IMR-90 (cell line): ENCODE measurements around the gene LSMEM2. TPM values are rescaled to one million over a fixed set of nuclear protein-coding genes. Genes with fewer than 3 reads are reported as not detected.

ENCODE experiments used
- ATAC-seq: fragments of 200-7000 bp; cut with Tn5 transposase; 2 replicates; pipeline ENCODE4 v1.9.1; 2020; ENCODE audit warnings: low read depth, mild to moderate bottlenecking, moderate library complexity
- BruUV-seq: library from RNA; stranded (reverse); fragments of 400-500 nt; replicated peaks from 2 replicates; lab custom pipeline; 2021; lab: Mats Ljungman, UMichigan
- CTCF ChIA-PET: fragments of 300-600 bp; formaldehyde crosslinking; extraction: SDS; loops from one replicate; lab custom pipeline; 2021; ENCODE audit warnings: antibody characterized with exemption; lab: Yijun Ruan, JAX
- POLR2A ChIA-PET: fragments of 300-600 bp; sonication (Branson Sonifier 250); formaldehyde crosslinking; loops from one replicate; lab custom pipeline; 2022; ENCODE audit warnings: antibody characterized with exemption; ENCODE audit not compliant: unreplicated experiment; lab: Charles Lee
- DNase-seq: peaks from one replicate; pipeline ENCODE4 v3.0.0; 2013
- H2AFZ ChIP-seq: replicated peaks from 2 replicates; pipeline ENCODE3; 2013; ENCODE audit warnings: low read length, mild to moderate bottlenecking; ENCODE audit not compliant: poor library complexity
- H2AK5ac ChIP-seq: 2 replicates; pipeline ENCODE4 v1.6.1; 2013; ENCODE audit warnings: low read depth, low read length, inconsistent platforms
- H2AK9ac ChIP-seq: replicated peaks from 2 replicates; pipeline ENCODE3; 2013; ENCODE audit warnings: mild to moderate bottlenecking, low read depth, low read length, moderate library complexity; ENCODE audit not compliant: poor library complexity
- H2BK120ac ChIP-seq: 2 replicates; pipeline ENCODE4 v1.6.1; 2013; ENCODE audit warnings: low read depth, low read length, inconsistent platforms
- H2BK15ac ChIP-seq: 3 replicates; pipeline ENCODE4 v1.6.1; 2013; ENCODE audit warnings: low read depth, low read length, inconsistent platforms
- H2BK20ac ChIP-seq: 2 replicates; pipeline ENCODE4 v1.6.1; 2013; ENCODE audit warnings: low read depth, mild to moderate bottlenecking, inconsistent platforms, low read length, moderate library complexity
- H2BK5ac ChIP-seq: 2 replicates; pipeline ENCODE4 v1.6.1; 2013; ENCODE audit warnings: mild to moderate bottlenecking, low read depth, low read length, inconsistent platforms; ENCODE audit not compliant: poor library complexity, severe bottlenecking
- H3K14ac ChIP-seq: replicated peaks from 2 replicates; pipeline ENCODE4 v1.6.1; 2013; ENCODE audit warnings: low read depth, low read length, inconsistent platforms
- H3K18ac ChIP-seq: 2 replicates; pipeline ENCODE4 v1.6.1; 2013; ENCODE audit warnings: low read depth, low read length, control low read depth
- H3K23ac ChIP-seq: 2 replicates; pipeline ENCODE4 v1.6.1; 2013; ENCODE audit warnings: low read depth, low read length, inconsistent platforms
- H3K27ac ChIP-seq: 2 replicates; pipeline ENCODE4 v1.5.1; 2013; ENCODE audit warnings: mild to moderate bottlenecking, control low read depth, low read length; ENCODE audit not compliant: insufficient read depth
- H3K27me3 ChIP-seq: 2 replicates; pipeline ENCODE4 v1.6.1; 2013; ENCODE audit warnings: low read length; ENCODE audit not compliant: control insufficient read depth, insufficient read depth
- H3K36me3 ChIP-seq: 2 replicates; pipeline ENCODE4 v1.6.1; 2013; ENCODE audit warnings: low read length, mixed read lengths; ENCODE audit not compliant: control insufficient read depth, insufficient read depth
- H3K4ac ChIP-seq: 2 replicates; pipeline ENCODE4 v1.6.1; 2013; ENCODE audit warnings: low read depth, low read length, inconsistent platforms
- H3K4me1 ChIP-seq: 2 replicates; pipeline ENCODE4 v1.6.1; 2013; ENCODE audit warnings: low read length, mixed read lengths; ENCODE audit not compliant: control insufficient read depth, insufficient read depth
- H3K4me2 ChIP-seq: 2 replicates; pipeline ENCODE4 v1.6.1; 2013; ENCODE audit warnings: low read depth, mild to moderate bottlenecking, control low read depth, low read length, moderate library complexity
- H3K4me3 ChIP-seq: 2 replicates; pipeline ENCODE4 v1.5.1; 2013; ENCODE audit warnings: low read depth, mild to moderate bottlenecking, control low read depth, low read length, moderate library complexity; ENCODE audit not compliant: insufficient read depth
- H3K56ac ChIP-seq: 2 replicates; pipeline ENCODE4 v1.6.1; 2013; ENCODE audit warnings: low read length, inconsistent platforms; ENCODE audit not compliant: insufficient read depth; ENCODE audit errors: extremely low read depth
- H3K79me1 ChIP-seq, 2 experiments: 2 replicates each; pipeline ENCODE4 v1.6.1; 2013; ENCODE audit warnings: low read length in 2 of 2, inconsistent platforms in 1 of 2, low read depth in 1 of 2
- H3K9ac ChIP-seq: 2 replicates; pipeline ENCODE4 v1.6.1; 2013; ENCODE audit warnings: low read depth, low read length, control low read depth
- H3K9me1 ChIP-seq: 2 replicates; pipeline ENCODE4 v1.6.1; 2013; ENCODE audit warnings: low read length, inconsistent platforms; ENCODE audit not compliant: insufficient read depth
- H3K9me3 ChIP-seq: 2 replicates; pipeline ENCODE4 v1.6.1; 2013; ENCODE audit warnings: low read length; ENCODE audit not compliant: control insufficient read depth, insufficient read depth
- H4K20me1 ChIP-seq: 2 replicates; pipeline ENCODE4 v1.6.1; 2013; ENCODE audit warnings: low read length, inconsistent platforms; ENCODE audit not compliant: insufficient read depth
- H4K5ac ChIP-seq: 2 replicates; pipeline ENCODE4 v1.6.1; 2013; ENCODE audit warnings: mild to moderate bottlenecking, low read depth, low read length, control low read depth
- H4K8ac ChIP-seq, 2 experiments: 2 replicates each; pipeline ENCODE4 v1.6.1; 2013; ENCODE audit warnings: low read depth in 2 of 2, low read length in 2 of 2, control low read depth in 1 of 2, inconsistent platforms in 1 of 2
- H4K91ac ChIP-seq: 2 replicates; pipeline ENCODE4 v1.6.1; 2013; ENCODE audit warnings: low read depth, low read length, inconsistent platforms; ENCODE audit not compliant: insufficient read depth
- BHLHE40 ChIP-seq: fragments of 150-350 bp; IDR thresholded peaks from 2 replicates; pipeline ENCODE4 v1.6.1; 2016; ENCODE audit warnings: mild to moderate bottlenecking, low read depth, low read length
- CEBPB ChIP-seq: IDR thresholded peaks from 2 replicates; pipeline ENCODE4 v1.6.1; 2012; ENCODE audit warnings: low read depth, low read length, improper control_type of control experiment
- CHD1 ChIP-seq: IDR thresholded peaks from 2 replicates; pipeline ENCODE4 v1.6.1; 2012; ENCODE audit warnings: low read depth, low read length, improper control_type of control experiment
- FOS ChIP-seq: fragments of 150-350 bp; IDR thresholded peaks from 2 replicates; pipeline ENCODE4 v1.6.1; 2016; ENCODE audit warnings: low read depth, low read length
- MAZ ChIP-seq: IDR thresholded peaks from 2 replicates; pipeline ENCODE4 v1.6.1; 2012; ENCODE audit warnings: low read depth, mild to moderate bottlenecking, low read length, improper control_type of control experiment, moderate library complexity, borderline replicate concordance
- MXI1 ChIP-seq: IDR thresholded peaks from 2 replicates; pipeline ENCODE4 v1.6.1; 2012; ENCODE audit warnings: low read depth, mild to moderate bottlenecking, low read length, moderate library complexity, borderline replicate concordance
- NFE2L2 ChIP-seq: fragments of 150-350 bp; IDR thresholded peaks from 2 replicates; pipeline ENCODE4 v1.6.1; 2016; ENCODE audit warnings: low read depth, mild to moderate bottlenecking, low read length
- POLR2A ChIP-seq: IDR thresholded peaks from 2 replicates; pipeline ENCODE4 v1.6.1; 2012; ENCODE audit warnings: mild to moderate bottlenecking, low read depth, low read length
- RAD21 ChIP-seq: IDR thresholded peaks from 2 replicates; pipeline ENCODE4 v1.6.1; 2012; ENCODE audit warnings: low read length, improper control_type of control experiment
- RFX5 ChIP-seq: IDR thresholded peaks from 2 replicates; pipeline ENCODE4 v1.8.0; 2012; ENCODE audit warnings: low read depth, mild to moderate bottlenecking, low read length, moderate library complexity
- SMC3 ChIP-seq: fragments of 150-350 bp; IDR thresholded peaks from 2 replicates; pipeline ENCODE4 v1.6.1; 2016; ENCODE audit warnings: low read depth, mild to moderate bottlenecking, antibody characterized with exemption, low read length, moderate library complexity
- WGBS, 2 experiments: methylation state at CpG; one replicate each; pipeline versions ENCODE4 v1.1.5 to v1.1.7; 2013; ENCODE audit warnings: missing lambda C conversion rate in 2 of 2; ENCODE audit not compliant: insufficient read length in 1 of 2; ENCODE audit errors: extremely low coverage in 2 of 2; 5-methylcytosine and 5-hydroxymethylcytosine counted together
- dilution Hi-C: fragments of 300-500 bp; cut with HindIII; formaldehyde crosslinking; loops from one replicate; pipeline ENCODE4 v1.14.3; 2018; ENCODE audit warnings: low sequenced_read_pairs; ENCODE audit not compliant: unreplicated experiment
- in situ Hi-C: fragments of 300-500 bp; cut with MboI; formaldehyde crosslinking; loops from 3 replicates; pipeline ENCODE4 v1.14.3; 2019; ENCODE audit warnings: low sequenced_read_pairs, inconsistent platforms, mixed read lengths
- intact Hi-C: fragments of 100-400 bp; cut with micrococcal nuclease; formaldehyde crosslinking; loops from 2 replicates; pipeline ENCODE4 v1.10.0; 2022
- polyA plus RNA-seq, 3 experiments: library from polyadenylated mRNA; depleted of rRNA; stranded (reverse); fragments of >200 nt; gene quantifications; 2 replicates each; pipeline ENCODE4 v1.2.3, GENCODE V29; 2012; ENCODE audit warnings: low replicate concordance in 1 of 3
- total RNA-seq: library from RNA; depleted of rRNA; stranded (reverse); fragments of >200 nt; gene quantifications from 2 replicates; pipeline ENCODE4 v1.2.3, GENCODE V29; 2012
- TF ChIP-seq, protein P1 (sequence below): fragments of 150-350 bp; IDR thresholded peaks from 2 replicates; pipeline ENCODE4 v1.6.1; 2016; ENCODE audit warnings: low read depth, mild to moderate bottlenecking, low read length, moderate library complexity, borderline replicate concordance
- TF ChIP-seq, protein P2 (sequence below): fragments of 150-350 bp; IDR thresholded peaks from 2 replicates; pipeline ENCODE4 v1.6.1; 2017; ENCODE audit warnings: mild to moderate bottlenecking, antibody characterized with exemption, low read length, low read depth
- TF ChIP-seq, protein P3 (sequence below): conservative IDR thresholded peaks from 2 replicates; pipeline ENCODE4 v1.5.1; 2012; ENCODE audit warnings: mild to moderate bottlenecking, low read depth, low read length, improper control_type of control experiment

LSMEM2 gene
- total and polyA plus RNA-seq, 2 of the 4 experiments (the other 2 are of a cell fraction): under 0.01 TPM; not detected in 1

DNA sequence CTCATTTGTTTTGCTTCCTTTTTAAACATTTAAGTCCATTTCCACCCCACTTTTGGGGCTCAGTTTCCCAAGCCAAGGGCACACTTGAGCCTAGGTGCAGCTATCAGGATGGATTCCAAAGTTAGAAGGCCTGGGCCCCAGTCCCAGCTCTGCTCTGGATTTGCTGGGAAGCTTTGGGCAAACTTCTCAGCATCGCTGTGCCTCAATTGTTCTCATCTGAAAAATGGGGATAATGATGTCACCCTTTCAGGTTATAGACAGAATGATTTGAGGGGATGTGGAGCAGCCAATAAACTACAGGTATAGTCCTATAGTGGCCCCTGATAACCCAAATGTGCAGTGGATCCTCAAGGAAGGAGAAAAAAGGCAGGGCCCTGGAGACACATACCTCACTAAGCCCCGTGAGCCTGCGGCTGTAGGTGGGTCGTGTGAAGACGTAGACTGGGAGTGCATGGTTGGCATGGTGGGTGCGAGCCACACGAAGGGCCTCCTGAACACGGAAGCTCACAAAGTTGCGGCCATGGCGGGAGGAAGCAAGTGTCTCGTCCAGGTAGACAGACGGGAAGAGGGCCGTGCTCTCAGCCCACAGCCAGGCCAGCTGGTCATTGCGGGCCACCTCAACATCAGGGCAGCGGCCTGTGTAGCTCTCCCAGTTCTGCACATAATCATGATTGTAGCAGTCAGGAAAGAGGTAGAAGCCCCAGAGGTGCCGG is 40.5 kb downstream of the LSMEM2 start:
- no peak overlapping the region for H3K4me3 ChIP-seq
- peaks cover 38% of the 10 kb centered on the region for H3K36me3 ChIP-seq
- no peak overlapping the region for H3K4me2 ChIP-seq
- H3K9ac ChIP-seq: no peak overlapping the region
- peak overlapping the region; percentile 6 for H2AK9ac ChIP-seq
- H3K27me3 ChIP-seq: no peaks in the 10 kb centered on the region
- peak overlapping the region; percentile 6 for H2AFZ ChIP-seq
- DNase-seq: no peak
- H3K79me1 ChIP-seq: peaks cover 29 to 59% of the 10 kb centered on the region in 2 experiments
- 0 out of 2 replicates have a peak, but pooled peaks cover 18% of the 10 kb centered on the region for H4K20me1 ChIP-seq
- dilution Hi-C loops: no loop called here
- ChIA-PET POLR2A (interaction anchor here (0.6 kb wide), 1 partner anchor 396 kb away, joined by 5 read pairs; no protein-coding TSS in a partner anchor), CTCF (no interaction called here)
- no peaks in the 10 kb centered on the region for H3K9me3 ChIP-seq
- H3K4ac ChIP-seq: no peak overlapping the region
- no TSS peak for BruUV-seq
- no peak overlapping the region for H2BK5ac ChIP-seq
- no peak overlapping the region for H4K5ac ChIP-seq
- peaks cover 23% of the 10 kb centered on the region for H3K9me1 ChIP-seq
- ATAC-seq: no peak
- 95% methylated on average over 9 of the region's 16 CpGs; no CpG with 5 or more reads in 1 of the 2 experiments for WGBS, 2 experiments
- intact Hi-C loops: no loop called here
- H2BK120ac ChIP-seq: no peak overlapping the region
- no peak overlapping the region for H3K23ac ChIP-seq
- no peak overlapping the region for H3K14ac ChIP-seq
- H4K91ac ChIP-seq: no peak overlapping the region
- H4K8ac ChIP-seq: no peak overlapping the region
- peaks cover 25% of the 10 kb centered on the region for H3K4me1 ChIP-seq
- TF ChIP-seq FOS: no peak
- no peak for TF ChIP-seq CEBPB
- TF ChIP-seq POLR2A: no peak
- TF ChIP-seq, protein P1, sequence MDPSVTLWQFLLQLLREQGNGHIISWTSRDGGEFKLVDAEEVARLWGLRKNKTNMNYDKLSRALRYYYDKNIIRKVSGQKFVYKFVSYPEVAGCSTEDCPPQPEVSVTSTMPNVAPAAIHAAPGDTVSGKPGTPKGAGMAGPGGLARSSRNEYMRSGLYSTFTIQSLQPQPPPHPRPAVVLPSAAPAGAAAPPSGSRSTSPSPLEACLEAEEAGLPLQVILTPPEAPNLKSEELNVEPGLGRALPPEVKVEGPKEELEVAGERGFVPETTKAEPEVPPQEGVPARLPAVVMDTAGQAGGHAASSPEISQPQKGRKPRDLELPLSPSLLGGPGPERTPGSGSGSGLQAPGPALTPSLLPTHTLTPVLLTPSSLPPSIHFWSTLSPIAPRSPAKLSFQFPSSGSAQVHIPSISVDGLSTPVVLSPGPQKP: no peak
- no peak for TF ChIP-seq NFE2L2
- TF ChIP-seq BHLHE40: no peak
- TF ChIP-seq, protein P2, sequence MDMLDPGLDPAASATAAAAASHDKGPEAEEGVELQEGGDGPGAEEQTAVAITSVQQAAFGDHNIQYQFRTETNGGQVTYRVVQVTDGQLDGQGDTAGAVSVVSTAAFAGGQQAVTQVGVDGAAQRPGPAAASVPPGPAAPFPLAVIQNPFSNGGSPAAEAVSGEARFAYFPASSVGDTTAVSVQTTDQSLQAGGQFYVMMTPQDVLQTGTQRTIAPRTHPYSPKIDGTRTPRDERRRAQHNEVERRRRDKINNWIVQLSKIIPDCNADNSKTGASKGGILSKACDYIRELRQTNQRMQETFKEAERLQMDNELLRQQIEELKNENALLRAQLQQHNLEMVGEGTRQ: no peak
- no peak for TF ChIP-seq RFX5
- TF ChIP-seq CHD1: no peak
- no peak for TF ChIP-seq SMC3
- no peak for TF ChIP-seq RAD21
- no peak for TF ChIP-seq MAZ
- no peak for TF ChIP-seq MXI1
- TF ChIP-seq, protein P3, sequence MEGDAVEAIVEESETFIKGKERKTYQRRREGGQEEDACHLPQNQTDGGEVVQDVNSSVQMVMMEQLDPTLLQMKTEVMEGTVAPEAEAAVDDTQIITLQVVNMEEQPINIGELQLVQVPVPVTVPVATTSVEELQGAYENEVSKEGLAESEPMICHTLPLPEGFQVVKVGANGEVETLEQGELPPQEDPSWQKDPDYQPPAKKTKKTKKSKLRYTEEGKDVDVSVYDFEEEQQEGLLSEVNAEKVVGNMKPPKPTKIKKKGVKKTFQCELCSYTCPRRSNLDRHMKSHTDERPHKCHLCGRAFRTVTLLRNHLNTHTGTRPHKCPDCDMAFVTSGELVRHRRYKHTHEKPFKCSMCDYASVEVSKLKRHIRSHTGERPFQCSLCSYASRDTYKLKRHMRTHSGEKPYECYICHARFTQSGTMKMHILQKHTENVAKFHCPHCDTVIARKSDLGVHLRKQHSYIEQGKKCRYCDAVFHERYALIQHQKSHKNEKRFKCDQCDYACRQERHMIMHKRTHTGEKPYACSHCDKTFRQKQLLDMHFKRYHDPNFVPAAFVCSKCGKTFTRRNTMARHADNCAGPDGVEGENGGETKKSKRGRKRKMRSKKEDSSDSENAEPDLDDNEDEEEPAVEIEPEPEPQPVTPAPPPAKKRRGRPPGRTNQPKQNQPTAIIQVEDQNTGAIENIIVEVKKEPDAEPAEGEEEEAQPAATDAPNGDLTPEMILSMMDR: no peak
- no peak overlapping the region for H3K27ac ChIP-seq
- no peak overlapping the region for H3K18ac ChIP-seq
- in situ Hi-C loops: no loop called here
- no peak overlapping the region for H2BK20ac ChIP-seq
- no peak overlapping the region for H2AK5ac ChIP-seq
- no peak overlapping the region for H3K56ac ChIP-seq
- H2BK15ac ChIP-seq: no peak overlapping the region
